HEK293 (cell line): ENCODE results near the gene SPRED2.
A peak's percentile ranks its signal among the peaks of the same experiment; 100 is the strongest.

Experiments used
- CTCF ChIA-PET: fragments of 350-600 bp; formaldehyde crosslinking; extraction: SDS; loops from one replicate; lab custom pipeline; 2021; ENCODE audit warnings: antibody characterized with exemption; lab: Yijun Ruan, JAX
- POLR2A ChIA-PET: fragments of 300-600 bp; formaldehyde crosslinking; extraction: SDS; loops from one replicate; lab custom pipeline; 2020; ENCODE audit warnings: antibody characterized with exemption, inconsistent platforms; lab: Yijun Ruan, JAX
- H3K27ac ChIP-seq: fragments of 200-500 bp; sonication (Bioruptor generic); 2 replicates; pipeline ENCODE4 v1.5.1; 2014; ENCODE audit warnings: low read depth, low read length, control low read depth, inconsistent platforms; ENCODE audit errors: extremely low read depth
- H3K36me3 ChIP-seq, 2 experiments: fragments of 200-500 bp in 1 of 2; sonication (Bioruptor generic) in 1 of 2; 1 replicate in 1 of 2; 2 replicates in 1 of 2; pipeline ENCODE4 v1.5.1; 2014 to 2017; ENCODE audit warnings: inconsistent platforms in 2 of 2, low read length in 2 of 2; ENCODE audit not compliant: control insufficient read depth in 2 of 2, insufficient read depth in 1 of 2
- H3K4me1 ChIP-seq: fragments of 200-500 bp; sonication (Bioruptor generic); 2 replicates; pipeline ENCODE4 v1.5.1; 2014; ENCODE audit warnings: mild to moderate bottlenecking, low read length, inconsistent platforms; ENCODE audit not compliant: control insufficient read depth, insufficient read depth
- H3K4me3 ChIP-seq: 2 replicates; pipeline ENCODE4 v1.5.1; 2011; ENCODE audit warnings: low read depth, mild to moderate bottlenecking, control low read depth, low read length, moderate library complexity
- H3K9me3 ChIP-seq: fragments of 200-500 bp; sonication (Bioruptor generic); 2 replicates; pipeline ENCODE4 v1.5.1; 2014; ENCODE audit warnings: low read depth, low read length, inconsistent platforms; ENCODE audit not compliant: control insufficient read depth, insufficient read depth
- BCL6B ChIP-seq: fragments of 450-650 bp; formaldehyde crosslinking; IDR thresholded peaks from 2 replicates; pipeline ENCODE4 v1.5.1; 2017; ENCODE audit warnings: missing biosample characterization, missing genetic modification characterization
- HOXC10 ChIP-seq: sonication (generic); formaldehyde crosslinking; IDR thresholded peaks from 2 replicates; pipeline ENCODE4 v1.8.1; 2023; ENCODE audit warnings: mild to moderate bottlenecking, missing genetic modification reagents
- KLF1 ChIP-seq: fragments of 450-650 bp; formaldehyde crosslinking; IDR thresholded peaks from 2 replicates; pipeline ENCODE4 v1.5.1; 2016; ENCODE audit warnings: missing biosample characterization, missing genetic modification characterization
- KLF9 ChIP-seq: fragments of 450-650 bp; formaldehyde crosslinking; IDR thresholded peaks from 2 replicates; pipeline ENCODE4 v1.5.1; 2016; ENCODE audit warnings: missing biosample characterization, missing genetic modification characterization, low read depth
- PRDM1 ChIP-seq: fragments of 450-650 bp; formaldehyde crosslinking; IDR thresholded peaks from 2 replicates; pipeline ENCODE4; 2016; ENCODE audit warnings: missing biosample characterization, missing genetic modification characterization
- TRIM28 ChIP-seq: IDR thresholded peaks from 2 replicates; pipeline ENCODE4 v1.6.1; 2011; ENCODE audit warnings: low read length, control low read depth, borderline replicate concordance
- ZBTB6 ChIP-seq: fragments of 450-650 bp; formaldehyde crosslinking; IDR thresholded peaks from 2 replicates; pipeline ENCODE4 v1.5.1; 2017; ENCODE audit warnings: missing biosample characterization, missing genetic modification characterization
- ZNF114 ChIP-seq: fragments of 450-650 bp; formaldehyde crosslinking; IDR thresholded peaks from 2 replicates; pipeline ENCODE4 v1.5.0; 2017; ENCODE audit warnings: missing biosample characterization, missing genetic modification characterization
- ZNF133 ChIP-seq: fragments of 450-650 bp; formaldehyde crosslinking; IDR thresholded peaks from 2 replicates; pipeline ENCODE4 v1.5.1; 2016; ENCODE audit warnings: missing biosample characterization, missing genetic modification characterization
- ZNF174 ChIP-seq: fragments of 450-650 bp; formaldehyde crosslinking; IDR thresholded peaks from 2 replicates; pipeline ENCODE4 v1.5.0; 2017; ENCODE audit warnings: missing biosample characterization, mild to moderate bottlenecking, missing genetic modification characterization
- ZNF19 ChIP-seq: fragments of 450-650 bp; formaldehyde crosslinking; IDR thresholded peaks from 2 replicates; pipeline ENCODE4; 2016; ENCODE audit warnings: missing biosample characterization, missing genetic modification characterization, low read depth
- ZNF311 ChIP-seq: fragments of 450-650 bp; formaldehyde crosslinking; IDR thresholded peaks from 2 replicates; pipeline ENCODE4 v1.5.1; 2017; ENCODE audit warnings: missing biosample characterization, missing genetic modification characterization, borderline replicate concordance
- ZNF341 ChIP-seq: fragments of 450-650 bp; formaldehyde crosslinking; IDR thresholded peaks from 2 replicates; pipeline ENCODE4; 2016; ENCODE audit warnings: low read depth, missing biosample characterization, missing genetic modification characterization
- ZNF366 ChIP-seq: fragments of 450-650 bp; formaldehyde crosslinking; conservative IDR thresholded peaks from 2 replicates; pipeline ENCODE4 v1.5.1; 2016; ENCODE audit warnings: missing biosample characterization, missing genetic modification characterization
- ZNF48 ChIP-seq: fragments of 450-650 bp; formaldehyde crosslinking; IDR thresholded peaks from 2 replicates; pipeline ENCODE4 v1.5.1; 2016; ENCODE audit warnings: missing biosample characterization, missing genetic modification characterization
- ZNF510 ChIP-seq: fragments of 450-650 bp; formaldehyde crosslinking; IDR thresholded peaks from 2 replicates; pipeline ENCODE4 v1.5.1; 2018; ENCODE audit warnings: mild to moderate bottlenecking, missing genetic modification characterization, missing biosample characterization; ENCODE audit not compliant: insufficient replicate concordance
- ZNF548 ChIP-seq: fragments of 450-650 bp; formaldehyde crosslinking; IDR thresholded peaks from 2 replicates; pipeline ENCODE4 v1.5.1; 2016; ENCODE audit warnings: missing biosample characterization, missing genetic modification characterization
- ZNF560 ChIP-seq: fragments of 450-650 bp; formaldehyde crosslinking; IDR thresholded peaks from 2 replicates; pipeline ENCODE4 v1.5.1; 2017; ENCODE audit warnings: missing biosample characterization, missing genetic modification characterization, borderline replicate concordance
- ZNF623 ChIP-seq: fragments of 450-650 bp; formaldehyde crosslinking; IDR thresholded peaks from 2 replicates; pipeline ENCODE4 v1.5.1; 2016; ENCODE audit warnings: missing biosample characterization, missing genetic modification characterization
- TF ChIP-seq, protein P1 (sequence below): fragments of 450-650 bp; formaldehyde crosslinking; IDR thresholded peaks from 2 replicates; pipeline ENCODE4 v1.5.1; 2016; ENCODE audit warnings: missing biosample characterization, missing genetic modification characterization
- TF ChIP-seq, protein P2 (sequence below): fragments of 450-650 bp; formaldehyde crosslinking; IDR thresholded peaks from 2 replicates; pipeline ENCODE4 v1.5.1; 2016; ENCODE audit warnings: missing biosample characterization, missing genetic modification characterization
- TF ChIP-seq, protein P3 (sequence below): sonication (generic); formaldehyde crosslinking; IDR thresholded peaks from 2 replicates; pipeline ENCODE4 v1.8.1; 2022; ENCODE audit warnings: mild to moderate bottlenecking, moderate library complexity, missing genetic modification reagents
- TF ChIP-seq, protein P4 (sequence below): fragments of 450-650 bp; formaldehyde crosslinking; IDR thresholded peaks from 2 replicates; pipeline ENCODE4 v1.5.1; 2016; ENCODE audit warnings: missing biosample characterization, missing genetic modification characterization

Gene SPRED2

DNA sequence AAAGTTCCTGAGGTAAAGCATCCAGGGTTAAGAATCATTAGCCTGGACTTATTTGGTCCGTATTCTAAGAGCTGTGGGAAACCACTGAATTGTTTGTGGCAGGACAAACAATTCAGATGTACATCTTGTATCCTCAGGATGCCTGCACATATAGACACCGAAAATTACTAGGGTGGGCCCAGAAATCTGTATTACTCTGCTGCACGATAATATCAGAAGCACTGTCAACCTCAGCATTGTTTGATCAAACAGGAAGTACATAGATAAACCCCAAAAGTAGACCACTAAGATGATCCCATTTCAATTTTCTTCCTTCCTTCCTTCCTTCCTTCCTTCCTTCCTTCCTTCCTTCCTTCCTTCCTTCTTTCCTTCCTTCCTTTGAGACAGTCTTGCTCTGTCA lies 34.2 kb upstream of the SPRED2 start:
- CTCF ChIA-PET, result no interaction called here

DNA sequence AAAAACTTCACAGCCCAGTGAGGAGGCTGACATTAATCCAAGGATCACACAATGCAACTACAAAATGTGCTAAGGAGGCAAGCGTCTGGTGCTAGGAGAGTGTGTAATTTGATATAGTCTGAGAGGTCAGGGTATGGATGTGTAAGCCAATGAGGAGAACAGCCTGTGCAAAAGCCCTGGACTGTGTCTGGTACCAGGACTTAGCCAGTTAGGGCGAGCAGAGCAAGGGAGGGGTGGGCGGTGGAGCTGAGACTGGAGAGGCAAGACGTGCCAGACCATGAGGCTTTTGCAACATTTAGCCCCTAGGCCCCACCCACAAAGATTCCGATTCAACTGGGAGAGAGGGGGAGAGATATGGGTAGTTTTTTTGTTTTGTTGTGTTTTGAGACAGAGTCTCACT lies 33.5 kb upstream of the SPRED2 start:
- Histone ChIP-seq H3K36me3 (no peaks in the 10 kb centered on the region), H3K4me1 (no peaks in the 10 kb centered on the region), H3K9me3 (no peaks in the 10 kb centered on the region), H3K4me3 (no peak overlapping the region), H3K27ac (no peak overlapping the region)
- ChIA-PET POLR2A (no interaction called here), CTCF (interaction anchor here (1.0 kb wide), 1 partner anchor 36 kb away, joined by 5 read pairs; no protein-coding TSS in a partner anchor)
- TF ChIP-seq ZNF114 (tag by site-specific recombination), result no peak
- no peak for TF ChIP-seq PRDM1 (tag by site-specific recombination)
- peak; percentile 57 for TF ChIP-seq ZNF623
- no peak for TF ChIP-seq ZNF510
- TF ChIP-seq ZNF548 (tag by site-specific recombination), result no peak
- TF ChIP-seq ZNF48, result no peak
- TF ChIP-seq ZNF560 (tag by site-specific recombination), result no peak
- TF ChIP-seq ZNF341 (tag by site-specific recombination), result peak; percentile 80
- TF ChIP-seq, protein P1, sequence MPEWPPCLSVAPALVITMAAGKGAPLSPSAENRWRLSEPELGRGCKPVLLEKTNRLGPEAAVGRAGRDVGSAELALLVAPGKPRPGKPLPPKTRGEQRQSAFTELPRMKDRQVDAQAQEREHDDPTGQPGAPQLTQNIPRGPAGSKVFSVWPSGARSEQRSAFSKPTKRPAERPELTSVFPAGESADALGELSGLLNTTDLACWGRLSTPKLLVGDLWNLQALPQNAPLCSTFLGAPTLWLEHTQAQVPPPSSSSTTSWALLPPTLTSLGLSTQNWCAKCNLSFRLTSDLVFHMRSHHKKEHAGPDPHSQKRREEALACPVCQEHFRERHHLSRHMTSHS (tag by site-specific recombination), result no peak
- TF ChIP-seq BCL6B, result no peak
- TF ChIP-seq KLF9 (tag by site-specific recombination), result no peak
- no peak for TF ChIP-seq HOXC10 (CRISPR knock-in tag)
- no peak for TF ChIP-seq ZNF133 (tag by site-specific recombination)
- no peak for TF ChIP-seq ZNF19 (tag by site-specific recombination)
- 0 out of 2 replicates have a peak, but pooled peaks have one; percentile 12 for TF ChIP-seq TRIM28
- no peak for TF ChIP-seq ZNF311
- TF ChIP-seq, protein P2, sequence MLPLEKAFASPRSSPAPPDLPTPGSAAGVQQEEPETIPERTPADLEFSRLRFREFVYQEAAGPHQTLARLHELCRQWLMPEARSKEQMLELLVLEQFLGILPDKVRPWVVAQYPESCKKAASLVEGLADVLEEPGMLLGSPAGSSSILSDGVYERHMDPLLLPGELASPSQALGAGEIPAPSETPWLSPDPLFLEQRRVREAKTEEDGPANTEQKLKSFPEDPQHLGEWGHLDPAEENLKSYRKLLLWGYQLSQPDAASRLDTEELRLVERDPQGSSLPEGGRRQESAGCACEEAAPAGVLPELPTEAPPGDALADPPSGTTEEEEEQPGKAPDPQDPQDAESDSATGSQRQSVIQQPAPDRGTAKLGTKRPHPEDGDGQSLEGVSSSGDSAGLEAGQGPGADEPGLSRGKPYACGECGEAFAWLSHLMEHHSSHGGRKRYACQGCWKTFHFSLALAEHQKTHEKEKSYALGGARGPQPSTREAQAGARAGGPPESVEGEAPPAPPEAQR (tag by site-specific recombination), result no peak

More for the DNA sequence above, 34.2 kb upstream of the SPRED2 start:
- Histone ChIP-seq H3K36me3 (no peaks in the 10 kb centered on the region), H3K27ac (no peak overlapping the region), H3K4me3 (no peak overlapping the region), H3K9me3 (no peaks in the 10 kb centered on the region), H3K4me1 (no peaks in the 10 kb centered on the region)
- TF ChIP-seq, protein P3, sequence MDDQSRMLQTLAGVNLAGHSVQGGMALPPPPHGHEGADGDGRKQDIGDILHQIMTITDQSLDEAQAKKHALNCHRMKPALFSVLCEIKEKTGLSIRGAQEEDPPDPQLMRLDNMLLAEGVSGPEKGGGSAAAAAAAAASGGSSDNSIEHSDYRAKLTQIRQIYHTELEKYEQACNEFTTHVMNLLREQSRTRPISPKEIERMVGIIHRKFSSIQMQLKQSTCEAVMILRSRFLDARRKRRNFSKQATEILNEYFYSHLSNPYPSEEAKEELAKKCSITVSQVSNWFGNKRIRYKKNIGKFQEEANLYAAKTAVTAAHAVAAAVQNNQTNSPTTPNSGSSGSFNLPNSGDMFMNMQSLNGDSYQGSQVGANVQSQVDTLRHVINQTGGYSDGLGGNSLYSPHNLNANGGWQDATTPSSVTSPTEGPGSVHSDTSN (CRISPR knock-in tag), result no peak
- TF ChIP-seq ZNF366 (tag by site-specific recombination), result peak; percentile 64
- POLR2A ChIA-PET, result no interaction called here

- POLR2A ChIA-PET, result interaction anchor here (0.6 kb wide), 2 partner anchors 13 to 35 kb away, joined by 4 to 5 read pairs; no protein-coding TSS in a partner anchor
- Histone ChIP-seq H3K9me3 (no peaks in the 10 kb centered on the region), H3K4me3 (no peak overlapping the region), H3K4me1 (no peaks in the 10 kb centered on the region), H3K36me3 (no peaks in the 10 kb centered on the region), H3K27ac (no peak overlapping the region)
- CTCF ChIA-PET, result interaction anchor here (1.0 kb wide), 1 partner anchor 36 kb away, joined by 5 read pairs; no protein-coding TSS in a partner anchor
- TF ChIP-seq KLF1 (tag by site-specific recombination) (no peak), ZNF174 (tag by site-specific recombination) (no peak), ZBTB6 (tag by site-specific recombination) (no peak)
- TF ChIP-seq, protein P4, sequence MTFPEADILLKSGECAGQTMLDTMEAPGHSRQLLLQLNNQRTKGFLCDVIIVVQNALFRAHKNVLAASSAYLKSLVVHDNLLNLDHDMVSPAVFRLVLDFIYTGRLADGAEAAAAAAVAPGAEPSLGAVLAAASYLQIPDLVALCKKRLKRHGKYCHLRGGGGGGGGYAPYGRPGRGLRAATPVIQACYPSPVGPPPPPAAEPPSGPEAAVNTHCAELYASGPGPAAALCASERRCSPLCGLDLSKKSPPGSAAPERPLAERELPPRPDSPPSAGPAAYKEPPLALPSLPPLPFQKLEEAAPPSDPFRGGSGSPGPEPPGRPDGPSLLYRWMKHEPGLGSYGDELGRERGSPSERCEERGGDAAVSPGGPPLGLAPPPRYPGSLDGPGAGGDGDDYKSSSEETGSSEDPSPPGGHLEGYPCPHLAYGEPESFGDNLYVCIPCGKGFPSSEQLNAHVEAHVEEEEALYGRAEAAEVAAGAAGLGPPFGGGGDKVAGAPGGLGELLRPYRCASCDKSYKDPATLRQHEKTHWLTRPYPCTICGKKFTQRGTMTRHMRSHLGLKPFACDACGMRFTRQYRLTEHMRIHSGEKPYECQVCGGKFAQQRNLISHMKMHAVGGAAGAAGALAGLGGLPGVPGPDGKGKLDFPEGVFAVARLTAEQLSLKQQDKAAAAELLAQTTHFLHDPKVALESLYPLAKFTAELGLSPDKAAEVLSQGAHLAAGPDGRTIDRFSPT (tag by site-specific recombination), result no peak
Observed at GRCh38 chr2:65465124-65465523, 32.7 kb upstream of the SPRED2 start.
